MM.1S (cell line): ENCODE results near the gene CFB.

Source experiments
- DNase-seq: peaks from one replicate; pipeline ENCODE4 v3.0.0-alpha.2; 2015
- H2AFZ ChIP-seq: fragments of 300-600 bp; sonication (generic); 2 replicates; pipeline ENCODE4 v1.6.0; 2016; ENCODE audit warnings: antibody characterized with exemption, low read length
- H3F3A ChIP-seq: fragments of 300-600 bp; sonication (generic); 2 replicates; pipeline ENCODE4 v1.6.1; 2016; ENCODE audit warnings: mild to moderate bottlenecking, antibody characterized with exemption, low read length, moderate library complexity, mixed read lengths; ENCODE audit not compliant: insufficient read depth
- H3K27ac ChIP-seq: fragments of 300-600 bp; sonication (generic); 2 replicates; pipeline ENCODE4 v1.5.1; 2016; ENCODE audit warnings: mild to moderate bottlenecking, low read length
- H3K27me3 ChIP-seq: fragments of 300-600 bp; sonication (generic); replicated peaks from 2 replicates; pipeline ENCODE4 v1.6.0; 2016; ENCODE audit warnings: low read length; ENCODE audit not compliant: insufficient read depth
- H3K36me3 ChIP-seq: fragments of 300-600 bp; sonication (generic); replicated peaks from 2 replicates; pipeline ENCODE4 v1.6.1; 2016; ENCODE audit warnings: mild to moderate bottlenecking, low read length, mixed read lengths; ENCODE audit not compliant: insufficient read depth
- H3K4me1 ChIP-seq: fragments of 300-600 bp; sonication (generic); 2 replicates; pipeline ENCODE4 v1.6.1; 2016; ENCODE audit warnings: low read length, mixed read lengths
- H3K4me2 ChIP-seq: fragments of 300-600 bp; sonication (generic); 2 replicates; pipeline ENCODE4 v1.6.0; 2016; ENCODE audit warnings: low read depth, low read length
- H3K4me3 ChIP-seq: fragments of 300-600 bp; sonication (generic); 2 replicates; pipeline ENCODE4 v1.5.1; 2016; ENCODE audit warnings: low read length, mixed read lengths
- H3K79me2 ChIP-seq: fragments of 300-600 bp; sonication (generic); 2 replicates; pipeline ENCODE4 v1.6.1; 2016; ENCODE audit warnings: mixed run types, low read length, mixed read lengths
- H3K9ac ChIP-seq: fragments of 300-600 bp; sonication (generic); 2 replicates; pipeline ENCODE4 v1.6.1; 2016; ENCODE audit warnings: low read length, mixed read lengths
- H3K9me2 ChIP-seq: fragments of 300-600 bp; sonication (generic); replicated peaks from 2 replicates; pipeline ENCODE4 v1.6.1; 2016; ENCODE audit warnings: mild to moderate bottlenecking, low read length, mixed read lengths; ENCODE audit not compliant: insufficient read depth
- H3K9me3 ChIP-seq: fragments of 300-600 bp; sonication (generic); replicated peaks from 2 replicates; pipeline ENCODE4 v1.6.1; 2016; ENCODE audit warnings: mild to moderate bottlenecking, low read length, mixed read lengths; ENCODE audit not compliant: insufficient read depth
- H4K20me1 ChIP-seq: fragments of 300-600 bp; sonication (generic); 2 replicates; pipeline ENCODE4 v1.6.1; 2016; ENCODE audit warnings: mild to moderate bottlenecking, low read length, moderate library complexity, mixed read lengths; ENCODE audit not compliant: insufficient read depth
- CTCF ChIP-seq: fragments of 300-600 bp; sonication (generic); IDR thresholded peaks from 2 replicates; pipeline ENCODE4 v1.5.1; 2016; ENCODE audit warnings: antibody characterized with exemption, low read length, mixed read lengths
- EZH2 ChIP-seq: fragments of 300-600 bp; sonication (generic); optimal IDR thresholded peaks from 2 replicates; pipeline ENCODE3; 2017; ENCODE audit warnings: low read depth, mild to moderate bottlenecking, antibody characterized with exemption, low read length, mixed read lengths
- EZH2phosphoT487 ChIP-seq: fragments of 300-600 bp; sonication (generic); IDR thresholded peaks from 2 replicates; pipeline ENCODE4 v1.6.1; 2018; ENCODE audit warnings: antibody characterized with exemption, low read length

Gene CFB

GRCh38 chr6:31961616-31962015 is 15.7 kb downstream of the CFB start:
- H3K27ac ChIP-seq, result no peak overlapping the region
- no peaks in the 10 kb centered on the region for H3K27me3 ChIP-seq
- H3K9ac ChIP-seq, result no peak overlapping the region
- no peak overlapping the region for H3K4me3 ChIP-seq
- no peak for DNase-seq
- H3K4me1 ChIP-seq, result peaks cover 15% of the 10 kb centered on the region
- H4K20me1 ChIP-seq, result no peaks in the 10 kb centered on the region
- H2AFZ ChIP-seq, result no peak overlapping the region
- H3K4me2 ChIP-seq, result no peak overlapping the region
- H3K9me3 ChIP-seq, result no peaks in the 10 kb centered on the region
- no peaks in the 10 kb centered on the region for H3K9me2 ChIP-seq
- no peak for TF ChIP-seq EZH2
- no peak for TF ChIP-seq CTCF
- TF ChIP-seq EZH2phosphoT487, result no peak
- no peaks in the 10 kb centered on the region for H3F3A ChIP-seq
- H3K79me2 ChIP-seq, result peaks cover 40% of the 10 kb centered on the region
- 0 out of 2 replicates have a peak, but pooled peaks cover 2% of the 10 kb centered on the region for H3K36me3 ChIP-seq

- no peak for DNase-seq
- H3K79me2 ChIP-seq, result peaks cover 20% of the 10 kb centered on the region
- no peak overlapping the region for H3K27ac ChIP-seq
- H3K9me2 ChIP-seq, result no peaks in the 10 kb centered on the region
- H3K27me3 ChIP-seq, result no peaks in the 10 kb centered on the region
- H3K4me2 ChIP-seq, result no peak overlapping the region
- no peak overlapping the region for H3K9ac ChIP-seq
- H3K36me3 ChIP-seq, result no peaks in the 10 kb centered on the region
- H3K4me1 ChIP-seq, result peaks cover 9% of the 10 kb centered on the region; the same call in 1 of the 2 replicates
- no peak overlapping the region for H2AFZ ChIP-seq
- no peak overlapping the region for H3K4me3 ChIP-seq
- no peaks in the 10 kb centered on the region for H3F3A ChIP-seq
- no peaks in the 10 kb centered on the region for H3K9me3 ChIP-seq
- no peak for TF ChIP-seq EZH2phosphoT487
- no peak for TF ChIP-seq CTCF
- TF ChIP-seq EZH2, result no peak
- H4K20me1 ChIP-seq, result no peaks in the 10 kb centered on the region
Measured at GRCh38 chr6:31963921-31964320, 18.0 kb downstream of the CFB start.

GRCh38 chr6:31965700-31966099 is 19.8 kb downstream of the CFB start:
- no peak overlapping the region for H2AFZ ChIP-seq
- no peaks in the 10 kb centered on the region for H4K20me1 ChIP-seq
- H3K36me3 ChIP-seq, result no peaks in the 10 kb centered on the region
- DNase-seq, result no peak
- no peak overlapping the region for H3K9ac ChIP-seq
- no peaks in the 10 kb centered on the region for H3K27me3 ChIP-seq
- H3K4me2 ChIP-seq, result no peak overlapping the region
- no peaks in the 10 kb centered on the region for H3K4me1 ChIP-seq
- H3K4me3 ChIP-seq, result no peak overlapping the region
- H3F3A ChIP-seq, result no peaks in the 10 kb centered on the region
- peaks cover 7% of the 10 kb centered on the region for H3K79me2 ChIP-seq
- no peak overlapping the region for H3K27ac ChIP-seq
- no peak for TF ChIP-seq CTCF
- TF ChIP-seq EZH2phosphoT487, result no peak
- no peak for TF ChIP-seq EZH2
- no peaks in the 10 kb centered on the region for H3K9me2 ChIP-seq
- H3K9me3 ChIP-seq, result no peaks in the 10 kb centered on the region

GRCh38 chr6:31966506-31966905 is 20.6 kb downstream of the CFB start:
- H3K4me3 ChIP-seq, result no peak overlapping the region
- H4K20me1 ChIP-seq, result no peaks in the 10 kb centered on the region
- H3K9me3 ChIP-seq, result no peaks in the 10 kb centered on the region
- no peaks in the 10 kb centered on the region for H3K27me3 ChIP-seq
- H3K27ac ChIP-seq, result no peak overlapping the region
- H3K9me2 ChIP-seq, result no peaks in the 10 kb centered on the region
- H3F3A ChIP-seq, result peaks cover 8% of the 10 kb centered on the region
- peaks cover 12% of the 10 kb centered on the region for H3K79me2 ChIP-seq
- H3K9ac ChIP-seq, result no peak overlapping the region
- H2AFZ ChIP-seq, result no peak overlapping the region
- DNase-seq, result no peak
- no peaks in the 10 kb centered on the region for H3K36me3 ChIP-seq
- peaks cover 5% of the 10 kb centered on the region; the same call in 1 of the 2 replicates for H3K4me1 ChIP-seq
- no peak overlapping the region for H3K4me2 ChIP-seq
- TF ChIP-seq CTCF (no peak), EZH2phosphoT487 (no peak), EZH2 (no peak)
